Heart right ventricle (tissue), 16 donors: ENCODE results near the gene GPAT3. TPM values are rescaled to one million over a fixed set of nuclear protein-coding genes. Genes with fewer than 3 reads are reported as not detected.

Source experiments
- ATAC-seq, 8 donors: fragments of 200-7000 bp; cut with Tn5 transposase; one replicate each; pipeline ENCODE4 v1.9.1; 2020; ENCODE audit warnings: mild to moderate bottlenecking in 8 of 8, moderate library complexity in 8 of 8, moderate number of reproducible peaks in 1 of 8
- DNase-seq, 2 donors: peaks; one replicate each; pipeline ENCODE4 v3.0.0-alpha.2; 2020
- H3K27ac ChIP-seq, 10 donors: fragments of 200-600 bp; sonication (generic) in 2 of 10; one replicate each; pipeline versions ENCODE4 v1.5.0 to v1.8.0; 2020 to 2022; ENCODE audit warnings: mild to moderate bottlenecking in 3 of 10
- H3K27me3 ChIP-seq, 7 donors: fragments of 200-600 bp; one replicate each; pipeline ENCODE4 v1.8.0; 2021 to 2022; ENCODE audit warnings: mild to moderate bottlenecking in 2 of 7
- H3K36me3 ChIP-seq, 9 donors: fragments of 200-600 bp; sonication (generic) in 1 of 9; one replicate each; pipeline versions ENCODE4 v1.5.0 to v1.8.0; 2020 to 2022; ENCODE audit warnings: mild to moderate bottlenecking in 2 of 9
- H3K4me1 ChIP-seq, 9 donors: fragments of 200-600 bp; sonication (generic) in 1 of 9; one replicate each; pipeline versions ENCODE4 v1.5.0 to v1.8.0; 2020 to 2022; ENCODE audit warnings: mild to moderate bottlenecking in 4 of 9
- H3K4me3 ChIP-seq, 10 donors: fragments of 200-600 bp; sonication (generic) in 2 of 10; one replicate each; pipeline versions ENCODE4 v1.5.0 to v1.8.0; 2020 to 2022; ENCODE audit warnings: mild to moderate bottlenecking in 7 of 10, moderate library complexity in 2 of 10
- H3K9me3 ChIP-seq, 11 donors: fragments of 200-600 bp in 10 of 11; sonication (generic) in 2 of 11; one replicate each; pipeline versions ENCODE4 v1.5.0 to v1.8.0; 2013 to 2022; ENCODE audit warnings: mild to moderate bottlenecking in 2 of 11, control low read depth in 1 of 11, moderate library complexity in 1 of 11
- WGBS, 2 donors: extraction: QIAGEN DNeasy Blood & Tissue Kit; methylation state at CpG; one replicate each; pipeline ENCODE4 v1.1.7; 2013; ENCODE audit warnings: inconsistent platforms in 1 of 2; 5-methylcytosine and 5-hydroxymethylcytosine counted together
- intact Hi-C, 10 donors: fragments of 100-400 bp; cut with DNase I; formaldehyde crosslinking; loops; one replicate each; pipeline versions ENCODE4 v1.11.1 to v1.14.2; 2022
- polyA plus RNA-seq, 2 donors: library from polyadenylated mRNA; stranded (reverse); fragments of 200-250 nt; gene quantifications; one replicate each; pipeline ENCODE4 v1.2.3, GENCODE V29; 2013
- total RNA-seq, 10 donors: library from RNA; stranded (reverse); fragmentation: NEBNext Ultra II Directional in 3 of 10; extraction: Animal tissue kit (Norgen Biotek cat#: 25700) in 3 of 10; gene quantifications; one replicate each; pipeline versions ENCODE4 v1.2.1 to v1.2.4, GENCODE V29; 2021 to 2023
- TF ChIP-seq, protein P1 (sequence below), 9 donors: fragments of 200-600 bp; sonication (generic) in 2 of 9; IDR thresholded peaks; one replicate each; pipeline versions ENCODE4 v1.5.0 to v1.8.0; 2021 to 2022; ENCODE audit warnings: antibody characterized with exemption in 9 of 9, mild to moderate bottlenecking in 5 of 9, moderate library complexity in 1 of 9
- donor health status: Arrhythmogenic right ventricular cardiomyopathy.
- donor health status: ischemic (EF 13 %, LVEDD 7.1; RV severe dilation, severe dysfunction).
- donor health status: healthy with polysubstance abuse.
- donor health status: DM: no; HTN: yes; CAD: no.
- donor health status: DM: no; HTN: no; CAD: no.
- donor health status: ischemic (EF 25% LVEDD 6.9; RV normal size, moderate dysfunction).
- donor health status: ischemic (EF 25% LVEDD 5.7; RV mildly dilated, moderate dysfunction).
- donor health status: healthy.
- donor health status: DM: yes; HTN: yes; CAD: no.
- donor health status: Ischemic cardiomyopathy.
- donor health status: ischemic (EF 35%, LVEDD 5.7; RV mildly dilated, moderate dysfunction).
- donor health status: nonischemic (EF 11% LVEDD 7.7; RV severe dilation, severe dysfunction).
- donor health status: DM: yes; HTN: yes; CAD: no.
- donor health status: PGD.
- donor health status: ischemic (EF 29% LVEDD 5.4; RV normal size, mild dysfunction).
- donor health status: nonischemic (EF 23%, LVEDD 6.1; RV moderate dilation, normal function).

Gene GPAT3
- total and polyA plus RNA-seq, 12 donors: 22.2 to 82.6 (median 48.8) TPM

DNA sequence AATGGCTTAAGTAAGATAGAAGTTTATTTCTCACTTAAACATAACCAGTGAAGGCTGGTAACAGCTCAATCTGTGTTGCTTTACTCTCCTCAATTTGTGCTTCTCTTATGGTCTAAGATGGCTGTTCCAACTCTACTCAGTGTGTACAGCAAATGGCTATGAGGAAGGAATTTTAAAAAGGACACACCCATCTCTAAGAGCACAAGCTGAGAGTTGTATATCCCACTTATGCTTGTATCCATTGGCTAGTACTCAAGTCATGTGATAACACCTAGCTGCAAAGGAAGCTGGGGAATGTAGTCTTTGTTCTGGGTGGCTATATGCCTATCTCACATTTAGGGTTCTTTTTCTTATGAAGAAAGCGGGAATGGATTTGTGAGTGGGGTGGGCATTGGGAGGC, 63.3 kb downstream of the GPAT3 start:
- H3K36me3 ChIP-seq: peaks cover 0 to 84% (median 16%) of the 10 kb centered on the region in 9 donors
- WGBS, 2 donors: 65 to 97% methylated on average over 1 of the region's 1 CpG
- no peak overlapping the region for H3K4me3 ChIP-seq
- peaks cover 0 to 8% (median 0%) of the 10 kb centered on the region in 9 donors for H3K4me1 ChIP-seq
- DNase-seq (no peak), ATAC-seq (peak in 1 of 8 donors; percentile 41)
- no peaks in the 10 kb centered on the region for H3K27me3 ChIP-seq
- TF ChIP-seq, protein P1, sequence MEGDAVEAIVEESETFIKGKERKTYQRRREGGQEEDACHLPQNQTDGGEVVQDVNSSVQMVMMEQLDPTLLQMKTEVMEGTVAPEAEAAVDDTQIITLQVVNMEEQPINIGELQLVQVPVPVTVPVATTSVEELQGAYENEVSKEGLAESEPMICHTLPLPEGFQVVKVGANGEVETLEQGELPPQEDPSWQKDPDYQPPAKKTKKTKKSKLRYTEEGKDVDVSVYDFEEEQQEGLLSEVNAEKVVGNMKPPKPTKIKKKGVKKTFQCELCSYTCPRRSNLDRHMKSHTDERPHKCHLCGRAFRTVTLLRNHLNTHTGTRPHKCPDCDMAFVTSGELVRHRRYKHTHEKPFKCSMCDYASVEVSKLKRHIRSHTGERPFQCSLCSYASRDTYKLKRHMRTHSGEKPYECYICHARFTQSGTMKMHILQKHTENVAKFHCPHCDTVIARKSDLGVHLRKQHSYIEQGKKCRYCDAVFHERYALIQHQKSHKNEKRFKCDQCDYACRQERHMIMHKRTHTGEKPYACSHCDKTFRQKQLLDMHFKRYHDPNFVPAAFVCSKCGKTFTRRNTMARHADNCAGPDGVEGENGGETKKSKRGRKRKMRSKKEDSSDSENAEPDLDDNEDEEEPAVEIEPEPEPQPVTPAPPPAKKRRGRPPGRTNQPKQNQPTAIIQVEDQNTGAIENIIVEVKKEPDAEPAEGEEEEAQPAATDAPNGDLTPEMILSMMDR (IDR thresholded peaks at IDR 0.05): no peak
- peaks cover 0 to 3% (median 0%) of the 10 kb centered on the region in 11 donors for H3K9me3 ChIP-seq
- H3K27ac ChIP-seq: no peak overlapping the region
- intact Hi-C loops: no loop called here

DNA sequence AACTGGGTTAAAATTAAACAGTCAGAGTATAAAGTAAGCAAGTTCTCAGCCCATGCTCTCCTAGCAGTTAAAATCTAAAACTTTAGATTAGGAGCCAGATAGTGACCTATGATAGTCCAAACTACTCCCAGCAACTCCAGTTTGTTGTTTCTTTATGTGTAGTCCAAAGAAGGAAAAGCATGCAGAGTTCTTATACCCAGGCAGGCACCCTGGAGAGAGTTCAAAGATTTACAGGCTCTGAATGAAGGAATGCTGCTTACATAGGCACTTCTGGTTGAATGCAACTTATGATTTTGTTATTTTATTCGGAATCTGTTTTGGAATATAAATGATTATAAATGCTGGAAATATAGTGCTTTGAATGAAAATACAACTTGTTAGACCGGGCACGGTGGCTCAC, 67.2 kb downstream of the GPAT3 start:
- DNase-seq (no peak), ATAC-seq (no peak)
- intact Hi-C loops: no loop called here
- TF ChIP-seq, protein P1 (IDR thresholded peaks at IDR 0.05): no peak
- Histone ChIP-seq H3K27ac (peak overlapping the region in 5 of 10 donors; percentile 8 to 64 (median 32)), H3K4me3 (no peak overlapping the region), H3K36me3 (peaks cover 0 to 56% (median 13%) of the 10 kb centered on the region in 9 donors), H3K9me3 (peaks cover 0 to 3% (median 0%) of the 10 kb centered on the region in 11 donors), H3K27me3 (no peaks in the 10 kb centered on the region), H3K4me1 (peaks cover 0 to 27% (median 6%) of the 10 kb centered on the region in 9 donors)
- 91 to 95% methylated on average over 3 of the region's 3 CpGs for WGBS, 2 donors

DNA sequence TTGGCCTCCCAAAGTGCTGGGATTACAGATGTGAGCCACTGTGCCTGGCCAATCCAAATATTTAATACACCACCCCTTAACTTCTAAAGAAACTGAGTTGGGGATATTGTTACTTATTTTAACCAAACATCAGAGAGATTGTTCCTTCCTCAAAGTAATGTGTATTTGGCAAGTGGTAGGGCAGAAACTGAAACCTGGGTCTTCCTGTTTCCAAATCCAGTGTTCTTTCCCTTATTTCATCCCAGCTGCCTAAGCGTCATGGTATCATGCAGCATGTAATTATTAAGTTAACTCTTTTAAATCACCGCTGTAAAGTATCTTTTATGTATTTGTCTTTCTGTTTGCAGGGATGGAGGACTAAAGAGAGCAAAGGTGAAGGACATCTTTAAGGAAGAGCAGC, 68.4 kb downstream of the GPAT3 start:
- peak overlapping the region in 1 of 10 donors; percentile 15 for H3K27ac ChIP-seq

DNA sequence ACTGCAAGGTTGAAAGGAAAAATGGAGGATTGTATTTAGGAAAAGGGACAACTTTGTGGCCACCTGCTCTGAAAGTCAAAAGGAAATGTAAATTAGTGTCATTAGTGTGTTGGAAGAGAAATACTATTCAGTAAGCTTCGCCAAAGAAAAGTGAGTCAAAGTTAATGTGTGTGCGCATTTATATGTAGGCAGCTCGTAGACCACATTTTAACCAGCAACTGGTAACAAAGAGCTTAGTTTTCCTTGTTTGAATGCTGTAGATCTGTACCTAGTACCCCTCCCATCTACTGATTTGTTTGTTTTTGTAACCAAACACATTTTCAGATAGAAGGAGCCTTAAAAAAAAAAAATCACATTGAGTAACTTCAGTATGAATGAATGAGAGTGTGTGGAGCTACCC, 69.3 kb downstream of the GPAT3 start:
- ATAC-seq (no peak), DNase-seq (no peak)
- intact Hi-C loops: no loop called here
- 74 to 88% methylated on average over 3 of the region's 3 CpGs for whole genome bisulfite sequencing, 2 donors
- peak overlapping the region in 6 of 10 donors; percentile 2 to 61 (median 26) for H3K27ac ChIP-seq
- H3K36me3 ChIP-seq: peaks cover 0 to 38% (median 4%) of the 10 kb centered on the region in 9 donors
- H3K9me3 ChIP-seq: peaks cover 0 to under 1% (median 0%) of the 10 kb centered on the region in 11 donors
- H3K27me3 ChIP-seq: no peaks in the 10 kb centered on the region
- TF ChIP-seq, protein P1 (IDR thresholded peaks at IDR 0.05): no peak
- no peak overlapping the region for H3K4me3 ChIP-seq
- peaks cover 0 to 33% (median 6%) of the 10 kb centered on the region in 9 donors for H3K4me1 ChIP-seq

More for the DNA sequence above, 68.4 kb downstream of the GPAT3 start:
- DNase-seq (no peak), ATAC-seq (no peak)
- Histone ChIP-seq H3K4me3 (no peak overlapping the region), H3K36me3 (peaks cover 0 to 47% (median 4%) of the 10 kb centered on the region in 9 donors), H3K9me3 (peaks cover 0 to 2% (median 0%) of the 10 kb centered on the region in 11 donors), H3K4me1 (peaks cover 0 to 28% (median 6%) of the 10 kb centered on the region in 9 donors), H3K27me3 (no peaks in the 10 kb centered on the region)
- WGBS, 2 donors: 84 to 85% methylated on average over 2 of the region's 2 CpGs
- intact Hi-C loops: no loop called here
- TF ChIP-seq, protein P1 (IDR thresholded peaks at IDR 0.05): no peak
